Stimulated activated naive CD8-positive, alpha-beta T cell treated with anti-CD3 and anti-CD28 coated beads, Interleukin-15, amount 100 ng/mL, for 72 hours (primary cell): Measurements from ENCODE around the gene RARS2.

Source experiments
- ATAC-seq: fragments of 150-1000 bp; cut with Tn5 transposase; 2 replicates; pipeline ENCODE4 v1.10.0; 2021; ENCODE audit warnings: mild to moderate bottlenecking, moderate library complexity
- DNase-seq, 2 donors: peaks; one replicate each; pipeline ENCODE4 v3.0.0; 2021 to 2022
- H3K27ac Mint-ChIP-seq, 2 donors: one replicate each; pipeline ENCODE4 v1.8.0; 2022; ENCODE audit warnings: mild to moderate bottlenecking in 2 of 2, mixed read lengths in 2 of 2, moderate library complexity in 2 of 2
- H3K27me3 Mint-ChIP-seq: one replicate; pipeline ENCODE4 v1.8.0; 2022; ENCODE audit warnings: mixed read lengths
- H3K4me1 Mint-ChIP-seq: one replicate; pipeline ENCODE4 v1.8.0; 2022; ENCODE audit warnings: mild to moderate bottlenecking, mixed read lengths
- H3K4me3 Mint-ChIP-seq, 2 donors: one replicate each; pipeline ENCODE4 v1.8.0; 2022; ENCODE audit warnings: mild to moderate bottlenecking in 2 of 2, mixed read lengths in 2 of 2, moderate library complexity in 1 of 2
- H3K9me3 Mint-ChIP-seq, 2 donors: one replicate each; pipeline ENCODE4 v1.8.0; 2022; ENCODE audit warnings: mixed read lengths in 2 of 2

RARS2 gene

GRCh38 chr6:87590417-87590880, 662 bp upstream of the RARS2 start:
- Mint-ChIP-seq H3K4me3 (peak overlapping the region; percentile 85 to 96), H3K9me3 (no peaks in the 10 kb centered on the region), H3K4me1 (peaks cover 58% of the 10 kb centered on the region), H3K27ac (peak overlapping the region; percentile 88 to 96), H3K27me3 (no peaks in the 10 kb centered on the region)
- ATAC-seq (no peak), DNase-seq (no peak)

GRCh38 chr6:87588756-87589407, 905 bp downstream of the RARS2 start:
- Mint-ChIP-seq H3K4me1 (peaks cover 63% of the 10 kb centered on the region), H3K27me3 (no peaks in the 10 kb centered on the region), H3K9me3 (no peaks in the 10 kb centered on the region), H3K4me3 (peak overlapping the region; percentile 85 to 96), H3K27ac (peak overlapping the region; percentile 77 to 88)
- DNase-seq (no peak), ATAC-seq (no peak)

- H3K4me3 Mint-ChIP-seq = no peak overlapping the region
- H3K27ac Mint-ChIP-seq = no peak overlapping the region
- no peak for ATAC-seq
- DNase-seq = no peak
- H3K27me3 Mint-ChIP-seq = no peaks in the 10 kb centered on the region
- H3K4me1 Mint-ChIP-seq = peaks cover 51% of the 10 kb centered on the region
- H3K9me3 Mint-ChIP-seq = no peaks in the 10 kb centered on the region
These were observed 3.3 kb downstream of the RARS2 start for GRCh38 chr6:87586371-87587077.

DNA sequence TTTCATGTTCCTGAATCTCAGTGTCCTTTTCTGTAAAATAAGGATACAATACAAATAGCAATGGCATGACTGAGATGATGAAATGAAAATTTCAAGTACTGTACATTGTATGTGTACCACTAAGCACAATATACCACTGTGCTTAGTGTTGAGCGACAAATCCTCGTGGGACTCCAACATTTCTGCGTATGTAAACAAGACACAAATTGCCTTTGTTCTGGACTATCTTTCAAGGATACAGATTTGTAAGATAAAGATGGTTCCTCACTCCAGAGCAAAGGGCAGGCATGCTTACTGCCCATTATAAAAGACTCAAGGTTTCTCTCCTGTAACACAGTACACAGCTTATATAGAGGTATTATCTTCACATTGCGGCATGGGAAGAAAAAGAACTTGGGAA, 6.0 kb downstream of the RARS2 start:
- DNase-seq = no peak
- Mint-ChIP-seq H3K4me3 (no peak overlapping the region), H3K27ac (no peak overlapping the region), H3K9me3 (no peaks in the 10 kb centered on the region), H3K4me1 (peaks cover 41% of the 10 kb centered on the region), H3K27me3 (no peaks in the 10 kb centered on the region)
- ATAC-seq = no peak

DNA sequence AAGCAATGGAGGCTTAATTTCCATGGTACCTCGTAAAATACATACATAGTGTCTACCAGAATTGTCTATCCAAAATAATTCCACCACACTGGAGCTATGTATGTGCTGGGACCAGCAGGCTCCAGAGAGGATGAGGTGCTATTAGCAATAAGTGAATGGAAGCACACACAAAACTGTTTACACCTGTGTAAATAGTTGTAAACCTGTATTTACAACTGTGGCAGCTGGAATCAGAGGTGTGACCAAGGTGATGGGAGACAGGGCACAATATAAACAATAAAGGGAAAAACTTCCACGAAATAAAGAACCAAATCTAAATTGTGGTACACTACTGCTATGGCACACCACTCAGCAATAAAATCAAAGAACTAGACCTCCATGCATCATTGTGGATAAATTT, 14.4 kb downstream of the RARS2 start:
- ATAC-seq = no peak
- Mint-ChIP-seq H3K27ac (no peak overlapping the region), H3K9me3 (peaks cover 7 to 10% of the 10 kb centered on the region in 2 donors)

DNA sequence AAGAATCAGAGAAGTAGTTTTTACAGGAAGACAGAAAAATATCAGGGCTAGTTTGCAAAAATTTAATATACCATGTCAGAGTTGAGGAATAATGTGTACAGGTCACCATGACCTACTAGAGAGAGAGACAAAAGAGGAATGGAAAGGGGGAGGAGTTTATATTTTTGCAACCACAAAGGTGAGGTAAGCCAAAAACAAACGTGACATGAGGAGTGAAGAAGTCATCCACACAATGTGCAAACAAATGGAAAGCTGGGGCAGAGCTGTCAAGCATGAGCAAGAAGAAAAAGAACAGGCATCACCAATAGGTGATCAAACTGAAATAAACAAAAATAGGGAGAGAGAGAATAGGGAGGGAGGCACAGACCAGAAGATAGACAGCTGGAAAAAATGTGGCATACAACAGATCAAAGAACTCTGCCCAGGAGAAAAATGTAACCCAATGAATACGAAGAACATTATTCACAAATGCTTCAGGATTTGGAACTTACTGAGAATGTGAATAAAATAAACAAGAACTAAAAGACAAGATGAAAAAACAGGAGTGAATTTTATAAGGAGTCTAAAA, 15.5 kb downstream of the RARS2 start:
- Mint-ChIP-seq H3K4me3 (no peak overlapping the region), H3K27ac (no peak overlapping the region), H3K9me3 (peaks cover 7 to 10% of the 10 kb centered on the region in 2 donors), H3K27me3 (no peaks in the 10 kb centered on the region), H3K4me1 (peaks cover 34% of the 10 kb centered on the region)
- DNase-seq = no peak
- ATAC-seq = no peak

More for the DNA sequence above, 14.4 kb downstream of the RARS2 start:
- Mint-ChIP-seq H3K4me1 (peaks cover 34% of the 10 kb centered on the region), H3K4me3 (no peak overlapping the region), H3K27me3 (no peaks in the 10 kb centered on the region)
- no peak for DNase-seq

- ATAC-seq = no peak
- no peaks in the 10 kb centered on the region for H3K27me3 Mint-ChIP-seq
- no peak for DNase-seq
- peaks cover 34% of the 10 kb centered on the region for H3K4me1 Mint-ChIP-seq
- no peak overlapping the region for H3K4me3 Mint-ChIP-seq
- peaks cover 7 to 10% of the 10 kb centered on the region in 2 donors for H3K9me3 Mint-ChIP-seq
- H3K27ac Mint-ChIP-seq = no peak overlapping the region
These were observed 16.3 kb downstream of the RARS2 start for GRCh38 chr6:87573307-87574024.

DNA sequence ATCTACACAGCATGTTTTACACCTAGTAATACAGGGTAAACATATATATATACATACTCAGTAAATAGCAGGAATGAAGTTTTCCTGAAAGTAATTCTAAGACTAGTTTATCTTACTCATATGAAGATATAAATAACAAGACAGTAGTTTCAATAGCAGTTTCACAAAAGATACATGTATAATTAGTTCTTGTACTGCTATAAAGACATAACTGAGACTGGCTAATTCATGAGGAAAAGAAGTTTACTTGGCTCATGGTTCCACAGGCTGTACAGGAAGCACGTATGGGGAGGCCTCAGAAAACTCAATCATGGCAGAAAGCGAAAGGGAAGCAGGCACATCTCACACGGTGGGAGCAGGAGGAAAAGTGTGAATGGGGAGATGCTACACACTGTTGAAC, 16.9 kb downstream of the RARS2 start:
- Mint-ChIP-seq H3K27me3 (no peaks in the 10 kb centered on the region), H3K4me3 (peak overlapping the region in 1 of 2 donors; percentile 17), H3K9me3 (peaks cover 7 to 10% of the 10 kb centered on the region in 2 donors), H3K27ac (peak overlapping the region in 1 of 2 donors; percentile 63), H3K4me1 (peaks cover 34% of the 10 kb centered on the region)
- DNase-seq (no peak), ATAC-seq (no peak)

DNA sequence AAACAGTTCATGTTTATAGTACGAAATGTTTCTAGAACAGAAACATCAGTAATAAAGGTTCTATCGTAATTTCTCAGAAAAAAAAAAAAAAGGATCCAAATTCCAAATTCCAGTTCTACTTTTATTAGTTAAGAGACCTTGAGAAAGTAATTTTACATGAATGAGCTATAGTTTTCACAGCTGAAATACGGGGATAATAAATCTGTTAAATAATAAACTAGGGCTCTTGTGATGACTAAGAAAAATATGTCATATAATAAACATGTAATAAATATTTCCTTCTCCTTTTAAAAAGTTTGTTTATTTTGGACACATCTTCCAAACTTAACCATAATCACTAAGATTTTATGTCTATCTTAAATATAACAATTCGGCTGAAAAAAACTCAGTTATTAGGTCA, 17.8 kb downstream of the RARS2 start:
- no peak overlapping the region for H3K27ac Mint-ChIP-seq
- peaks cover 7 to 10% of the 10 kb centered on the region in 2 donors for H3K9me3 Mint-ChIP-seq

DNA sequence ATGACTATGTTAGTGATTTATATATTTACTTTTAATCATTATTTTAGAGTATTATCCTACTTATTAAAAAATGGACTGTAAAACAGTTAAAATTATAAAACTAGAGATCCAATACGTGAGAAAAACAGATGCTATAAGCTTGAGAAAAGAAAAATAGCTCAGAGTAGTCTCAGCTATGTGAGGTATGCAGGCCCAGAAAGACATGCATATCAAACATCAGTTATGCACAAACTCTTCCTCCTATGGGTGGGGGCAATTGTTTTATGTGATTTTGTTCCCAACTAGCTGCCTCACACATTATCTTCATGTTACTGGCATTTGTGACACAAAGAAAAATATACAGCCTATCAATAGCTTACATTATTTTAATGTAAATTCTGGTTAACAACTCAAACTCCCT, 28.8 kb downstream of the RARS2 start:
- no peaks in the 10 kb centered on the region for H3K4me1 Mint-ChIP-seq
- ATAC-seq = no peak
- H3K27me3 Mint-ChIP-seq = no peaks in the 10 kb centered on the region
- DNase-seq = no peak
- H3K9me3 Mint-ChIP-seq = no peaks in the 10 kb centered on the region
- H3K4me3 Mint-ChIP-seq = no peak overlapping the region
- no peak overlapping the region for H3K27ac Mint-ChIP-seq

More for the DNA sequence above, 17.8 kb downstream of the RARS2 start:
- DNase-seq (no peak), ATAC-seq (no peak)
- Mint-ChIP-seq H3K4me3 (no peak overlapping the region), H3K27me3 (no peaks in the 10 kb centered on the region), H3K4me1 (peaks cover 34% of the 10 kb centered on the region)

DNA sequence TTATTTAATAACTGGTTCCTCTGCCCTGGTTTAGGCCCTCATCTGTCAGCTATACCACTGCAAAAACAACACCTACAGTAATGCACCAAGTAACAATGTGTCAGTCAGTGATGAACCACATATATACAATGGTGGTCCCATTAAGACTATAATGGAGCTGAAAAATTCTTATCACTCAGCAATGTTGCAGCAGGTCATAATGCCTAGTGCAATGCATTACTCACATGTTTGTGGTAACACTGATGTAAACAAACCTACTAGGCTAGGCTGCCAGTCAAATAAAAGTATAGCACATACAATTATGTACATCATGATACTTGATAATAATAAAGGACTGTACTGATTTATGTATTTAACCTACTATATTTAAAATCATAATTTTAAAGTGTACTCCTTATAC, 31.3 kb downstream of the RARS2 start:
- DNase-seq (no peak), ATAC-seq (no peak)
- Mint-ChIP-seq H3K9me3 (no peaks in the 10 kb centered on the region), H3K4me1 (no peaks in the 10 kb centered on the region), H3K27me3 (no peaks in the 10 kb centered on the region), H3K4me3 (no peak overlapping the region), H3K27ac (no peak overlapping the region)

- no peak for ATAC-seq
- no peak overlapping the region for H3K27ac Mint-ChIP-seq
- DNase-seq = no peak
- H3K27me3 Mint-ChIP-seq = no peaks in the 10 kb centered on the region
- H3K9me3 Mint-ChIP-seq = no peaks in the 10 kb centered on the region
- peaks cover 5% of the 10 kb centered on the region for H3K4me1 Mint-ChIP-seq
- H3K4me3 Mint-ChIP-seq = no peak overlapping the region
These were observed 34.3 kb downstream of the RARS2 start for GRCh38 chr6:87555506-87555905.

DNA sequence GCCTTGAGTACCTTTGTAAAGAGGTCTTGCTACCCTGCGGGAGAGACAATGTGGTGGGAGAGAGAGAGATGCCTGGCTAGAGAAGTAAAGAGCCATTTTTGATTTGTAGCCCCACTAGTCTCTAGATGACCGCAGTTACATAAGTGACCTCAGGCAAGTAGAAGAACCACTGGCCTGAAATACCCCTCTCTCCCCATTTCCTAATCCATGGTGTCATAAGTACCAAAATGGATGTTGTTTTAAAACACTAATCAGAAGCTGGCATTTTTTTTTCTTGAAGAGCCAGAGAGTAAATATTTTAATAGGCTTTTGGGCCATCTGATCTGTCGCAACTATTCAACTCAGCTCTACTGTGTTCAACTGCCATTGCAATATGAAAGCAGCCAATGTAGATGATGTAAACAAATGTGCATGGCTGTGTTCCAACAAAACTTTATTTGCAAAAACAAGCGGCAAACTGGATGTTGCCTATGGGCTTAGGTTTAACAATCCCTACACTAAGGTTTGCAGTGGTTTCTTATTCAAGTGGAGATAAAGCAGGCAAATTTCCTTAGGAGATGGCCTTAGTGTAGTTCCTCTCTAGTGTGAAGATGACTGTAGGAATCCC, 36.5 kb downstream of the RARS2 start:
- H3K27ac Mint-ChIP-seq = no peak overlapping the region
- H3K4me1 Mint-ChIP-seq = peaks cover 5% of the 10 kb centered on the region
- ATAC-seq (no peak), DNase-seq (no peak)
- H3K9me3 Mint-ChIP-seq = no peaks in the 10 kb centered on the region
- H3K4me3 Mint-ChIP-seq = no peak overlapping the region
- no peaks in the 10 kb centered on the region for H3K27me3 Mint-ChIP-seq

- Mint-ChIP-seq H3K9me3 (no peaks in the 10 kb centered on the region), H3K27me3 (no peaks in the 10 kb centered on the region), H3K4me1 (peaks cover 5% of the 10 kb centered on the region), H3K4me3 (no peak overlapping the region), H3K27ac (no peak overlapping the region)
- DNase-seq (no peak), ATAC-seq (no peak)
These were observed 38.0 kb downstream of the RARS2 start for GRCh38 chr6:87551799-87552198.

GRCh38 chr6:87544474-87544735, 45.4 kb downstream of the RARS2 start:
- Mint-ChIP-seq H3K4me1 (no peaks in the 10 kb centered on the region), H3K9me3 (no peaks in the 10 kb centered on the region), H3K27ac (no peak overlapping the region), H3K27me3 (no peaks in the 10 kb centered on the region), H3K4me3 (no peak overlapping the region)
- no peak for ATAC-seq
- DNase-seq = no peak
